SK-N-SH (cell line): ENCODE measurements around the gene REXO5. TPM values are rescaled to one million over a fixed set of nuclear protein-coding genes. Genes with fewer than 3 reads are reported as not detected.

Experiments
- CTCF ChIA-PET: fragments of 300-600, 350-600 bp; formaldehyde crosslinking; extraction: SDS; loops from one replicate; lab custom pipeline; 2021; lab: Yijun Ruan, JAX
- POLR2A ChIA-PET: fragments of 350-600 bp; sonication (Branson Sonifier 250); formaldehyde crosslinking; extraction: SDS; loops from one replicate; lab custom pipeline; 2020; ENCODE audit warnings: antibody characterized with exemption, inconsistent platforms; lab: Yijun Ruan, JAX
- DNase-seq: peaks from one replicate; pipeline ENCODE4 v3.0.0; 2012
- H2AFZ ChIP-seq: fragments of 200-600 bp; sonication (generic); 2 replicates; pipeline ENCODE4 v1.8.1; 2016; ENCODE audit warnings: antibody characterized with exemption, mild to moderate bottlenecking, low read depth
- H3F3A ChIP-seq: fragments of 200-600 bp; sonication (generic); replicated peaks from 2 replicates; pipeline ENCODE3; 2016; ENCODE audit warnings: antibody characterized with exemption, mild to moderate bottlenecking; ENCODE audit not compliant: insufficient read depth
- H3K27ac ChIP-seq, 2 experiments: fragments of 200-500 bp in 1 of 2; fragments of 200-600 bp in 1 of 2; sonication (Bioruptor generic) in 1 of 2; sonication (generic), shearing (Covaris generic) in 1 of 2; 2 replicates each; pipeline versions ENCODE4 v1.5.1 to v1.6.1; 2014 to 2016; ENCODE audit warnings: low read depth in 2 of 2, inconsistent platforms in 1 of 2, low read length in 1 of 2, mild to moderate bottlenecking in 1 of 2, mixed read lengths in 1 of 2
- H3K27me3 ChIP-seq: fragments of 200-600 bp; sonication (generic), shearing (Covaris generic); 2 replicates; pipeline ENCODE4 v1.6.1; 2016; ENCODE audit warnings: mixed run types; ENCODE audit not compliant: insufficient read depth
- H3K36me3 ChIP-seq, 2 experiments: fragments of 200-500 bp in 1 of 2; fragments of 200-600 bp in 1 of 2; sonication (Bioruptor generic) in 1 of 2; sonication (generic) in 1 of 2; replicated peaks in 1 of 2; 2 replicates each; pipeline versions ENCODE3 to v1.5.1; 2014 to 2016; ENCODE audit warnings: low read length in 1 of 2, mild to moderate bottlenecking in 1 of 2; ENCODE audit not compliant: insufficient read depth in 2 of 2, control insufficient read depth in 1 of 2
- H3K4me1 ChIP-seq, 2 experiments: fragments of 200-500 bp in 1 of 2; fragments of 200-600 bp in 1 of 2; sonication (Bioruptor generic) in 1 of 2; sonication (generic), shearing (Covaris generic) in 1 of 2; 2 replicates each; pipeline versions ENCODE4 v1.5.1 to v1.6.1; 2014 to 2016; ENCODE audit warnings: low read depth in 1 of 2, low read length in 1 of 2, mixed run types in 1 of 2; ENCODE audit not compliant: insufficient read depth in 2 of 2, control insufficient read depth in 1 of 2
- H3K4me2 ChIP-seq: fragments of 200-600 bp; sonication (generic), shearing (Covaris generic); 2 replicates; pipeline ENCODE4 v1.6.1; 2017; ENCODE audit warnings: mixed run types
- H3K4me3 ChIP-seq, 2 experiments: fragments of 200-500 bp in 1 of 2; fragments of 200-600 bp in 1 of 2; sonication (Bioruptor generic) in 1 of 2; sonication (generic), shearing (Covaris generic) in 1 of 2; 2 replicates each; pipeline versions ENCODE4 v1.5.1 to v1.8.1; 2014 to 2016; ENCODE audit warnings: low read depth in 2 of 2, inconsistent platforms in 1 of 2, low read length in 1 of 2, mild to moderate bottlenecking in 1 of 2, mixed read lengths in 1 of 2, moderate library complexity in 1 of 2
- H3K79me2 ChIP-seq: fragments of 200-600 bp; sonication (generic); 2 replicates; pipeline ENCODE4 v1.8.1; 2017; ENCODE audit warnings: mild to moderate bottlenecking; ENCODE audit not compliant: insufficient read depth
- H3K9ac ChIP-seq: fragments of 200-600 bp; sonication (generic); 2 replicates; pipeline ENCODE4 v1.6.1; 2017; ENCODE audit warnings: mixed run types
- H3K9me2 ChIP-seq: fragments of 200-600 bp; sonication (generic); 2 replicates; pipeline ENCODE4 v1.6.1; 2017; ENCODE audit warnings: mixed run types
- H3K9me3 ChIP-seq: fragments of 200-600 bp; sonication (generic); 2 replicates; pipeline ENCODE4 v1.6.1; 2017; ENCODE audit warnings: mixed run types, mild to moderate bottlenecking, moderate library complexity
- H4K20me1 ChIP-seq: fragments of 200-600 bp; sonication (generic); 2 replicates; pipeline ENCODE4 v1.6.1; 2017; ENCODE audit warnings: mild to moderate bottlenecking, mixed run types; ENCODE audit not compliant: insufficient read depth
- CHD2 ChIP-seq: fragments of 150-350 bp; IDR thresholded peaks from 2 replicates; pipeline ENCODE4 v1.6.1; 2018; ENCODE audit warnings: low read length; ENCODE audit not compliant: partially characterized antibody
- EP300 ChIP-seq, 2 experiments: IDR thresholded peaks; 2 replicates each; pipeline versions ENCODE4 v1.4.0 to v1.6.1; 2012; ENCODE audit warnings: borderline replicate concordance in 1 of 2, low read depth in 1 of 2, low read length in 1 of 2
- EZH2phosphoT487 ChIP-seq: fragments of 200-600 bp; sonication (generic); IDR thresholded peaks from 2 replicates; pipeline ENCODE4 v1.6.1; 2017; ENCODE audit warnings: low read depth, mixed run types, mild to moderate bottlenecking, antibody characterized with exemption, moderate library complexity, borderline replicate concordance
- FOXM1 ChIP-seq: IDR thresholded peaks from 2 replicates; pipeline ENCODE4 v1.4.0; 2012; ENCODE audit warnings: low read depth, mild to moderate bottlenecking
- GATA2 ChIP-seq: sonication (generic); formaldehyde crosslinking; IDR thresholded peaks from 2 replicates; pipeline ENCODE4 v1.5.0; 2020; ENCODE audit warnings: mild to moderate bottlenecking, missing genetic modification reagents
- MAX ChIP-seq: IDR thresholded peaks from 2 replicates; pipeline ENCODE4 v1.4.0; 2012; ENCODE audit warnings: low read depth
- NFIC ChIP-seq: IDR thresholded peaks from 2 replicates; pipeline ENCODE4 v1.4.0; 2012; ENCODE audit warnings: borderline replicate concordance
- RAD21 ChIP-seq: IDR thresholded peaks from 2 replicates; pipeline ENCODE4 v1.6.1; 2012; ENCODE audit warnings: mild to moderate bottlenecking, low read length
- RXRA ChIP-seq: IDR thresholded peaks from 2 replicates; pipeline ENCODE4 v1.4.0; 2012; ENCODE audit warnings: low read depth, mild to moderate bottlenecking, borderline replicate concordance
- TCF12 ChIP-seq: IDR thresholded peaks from 2 replicates; pipeline ENCODE4 v1.4.0; 2012
- TEAD4 ChIP-seq: IDR thresholded peaks from 2 replicates; pipeline ENCODE4 v1.4.0; 2012; ENCODE audit warnings: mild to moderate bottlenecking, borderline replicate concordance; ENCODE audit not compliant: insufficient read depth
- YY1 ChIP-seq: IDR thresholded peaks from 2 replicates; pipeline ENCODE4 v1.4.0; 2012; ENCODE audit warnings: low read depth, mild to moderate bottlenecking
- WGBS: methylation state at CpG from one replicate; pipeline ENCODE4 v1.1.6; 2017; ENCODE audit warnings: low lambda C conversion rate; 5-methylcytosine and 5-hydroxymethylcytosine counted together
- polyA plus RNA-seq, 3 experiments: library from polyadenylated mRNA; depleted of rRNA; stranded (reverse); fragments of >200 nt; gene quantifications; 2 replicates each; pipeline ENCODE4 v1.2.3, GENCODE V29; 2012

REXO5 gene
- polyA plus RNA-seq, 1 of the 3 experiments (the other 2 are of a cell fraction) = 3.8 TPM

DNA sequence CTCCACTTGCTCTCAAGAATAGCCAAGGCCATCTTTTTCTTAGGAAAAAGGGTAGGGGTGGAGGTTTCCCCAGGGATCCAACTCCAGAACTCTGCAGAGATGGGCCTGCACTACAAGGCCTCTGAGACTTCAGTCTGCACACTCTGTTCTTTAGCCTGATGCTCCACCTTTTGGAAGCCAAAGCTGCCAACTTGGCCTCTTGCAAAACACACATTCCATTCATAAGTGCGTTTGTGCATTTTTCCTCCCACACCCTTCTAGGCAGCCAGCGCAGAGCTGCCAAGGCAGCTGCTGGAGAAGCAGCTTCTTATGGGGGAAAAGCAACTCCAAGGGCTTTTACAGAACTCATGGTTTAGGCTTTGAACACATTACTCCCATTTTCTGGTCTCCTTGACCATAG is 45.3 kb downstream of the REXO5 start:
- no peaks in the 10 kb centered on the region for H3K9me3 ChIP-seq
- H3K4me2 ChIP-seq = no peak overlapping the region
- ChIA-PET CTCF (interaction anchor here (1.4 to 3.8 kb wide), 6 partner anchors 15 to 449 kb away, joined by 4 to 25 read pairs (median 18); no protein-coding TSS in a partner anchor), POLR2A (no interaction called here)
- peaks cover 7% of the 10 kb centered on the region for H3F3A ChIP-seq
- H3K36me3 ChIP-seq = peaks cover 33 to 34% of the 10 kb centered on the region in 2 experiments
- peak overlapping the region; percentile 11 to 65; a peak in 2 of 4 replicates for H3K27ac ChIP-seq
- H3K27me3 ChIP-seq = no peaks in the 10 kb centered on the region
- H3K4me1 ChIP-seq = peaks cover 0 to 4% of the 10 kb centered on the region in 2 experiments; a peak in 2 of 4 replicates
- H3K9ac ChIP-seq = no peak overlapping the region
- TF ChIP-seq MAX = no peak
- TF ChIP-seq RXRA = no peak
- TF ChIP-seq EZH2phosphoT487 = no peak
- TF ChIP-seq TEAD4 = no peak
- TF ChIP-seq GATA2 (CRISPR knock-in tag) = no peak
- TF ChIP-seq CHD2 = no peak
- TF ChIP-seq EP300 (IDR thresholded peaks at IDR 0.05; ENCODE audit: borderline replicate concordance in 1 of 2, low read depth in 1 of 2, low read length in 1 of 2) = no peak
- TF ChIP-seq TCF12 = 0 out of 2 replicates have a peak, but pooled peaks have one; percentile 11
- TF ChIP-seq NFIC = peak; percentile 26; the same call in 1 of the 2 replicates
- TF ChIP-seq YY1 = no peak
- peak; percentile 10; the same call in 1 of the 2 replicates for TF ChIP-seq RAD21
- no peak overlapping the region for H3K4me3 ChIP-seq
- WGBS = 53% methylated on average over 2 of the region's 2 CpGs
- no peaks in the 10 kb centered on the region for H4K20me1 ChIP-seq
- DNase-seq = no peak
- 0 out of 2 replicates have a peak, but pooled peaks cover 2% of the 10 kb centered on the region for H3K79me2 ChIP-seq
- no peak overlapping the region for H2AFZ ChIP-seq
- no peaks in the 10 kb centered on the region for H3K9me2 ChIP-seq

GRCh38 chr16:20853143-20853542 is 46.8 kb downstream of the REXO5 start:
- Histone ChIP-seq H3K9me3 (no peaks in the 10 kb centered on the region), H3K4me2 (no peak overlapping the region), H3F3A (peaks cover 7% of the 10 kb centered on the region), H3K79me2 (0 out of 2 replicates have a peak, but pooled peaks cover 2% of the 10 kb centered on the region), H2AFZ (no peak overlapping the region), H3K36me3 (peaks cover 37 to 38% of the 10 kb centered on the region in 2 experiments), H3K4me3 (no peak overlapping the region), H3K27me3 (no peaks in the 10 kb centered on the region), H3K9me2 (no peaks in the 10 kb centered on the region), H3K27ac (no peak overlapping the region), H4K20me1 (no peaks in the 10 kb centered on the region), H3K4me1 (peaks cover 0 to 4% of the 10 kb centered on the region in 2 experiments; a peak in 2 of 4 replicates), H3K9ac (no peak overlapping the region)
- 100% methylated on average over 5 of the region's 5 CpGs for WGBS
- DNase-seq = no peak
- ChIA-PET POLR2A (no interaction called here), CTCF (interaction anchor here (1.8 to 3.8 kb wide), 3 partner anchors 13 to 303 kb away, joined by 4 to 15 read pairs (median 5); no protein-coding TSS in a partner anchor)
- no peak for TF ChIP-seq FOXM1
- TF ChIP-seq MAX = no peak
